Measurements from ENCODE around the gene OR2C3.
"Not testable (repeated sequence)": the region's sequence is repeated elsewhere in the genome, so short reads cannot be mapped to it uniquely, and the experiment has no call there.

Gene OR2C3

DNA sequence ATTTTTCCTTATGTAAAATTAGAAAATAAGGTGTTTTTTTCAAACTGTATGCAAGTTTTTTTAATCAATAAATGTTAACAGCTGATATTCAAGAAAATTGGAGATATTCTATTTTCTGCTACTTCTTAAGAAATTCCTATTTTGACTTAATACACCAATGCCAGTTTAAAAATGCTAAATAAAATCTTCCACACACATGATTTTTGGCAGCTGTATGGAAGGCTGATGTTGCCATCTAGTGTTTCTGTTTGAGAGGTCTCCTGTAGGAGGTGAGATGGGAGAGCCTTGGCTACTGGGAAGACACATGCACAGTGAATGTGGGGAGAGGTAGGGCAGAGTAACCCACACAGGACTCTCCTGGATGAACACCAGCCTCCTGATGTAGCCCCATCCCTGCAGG, 49.2 kb downstream of the OR2C3 start:
- no peak overlapping the region for H3K4me3 ChIP-seq (ENCODE audit: insufficient read depth, low read depth, low read length)
- H3K27ac ChIP-seq (ENCODE audit: insufficient read depth, low read depth, low read length, poor library complexity, severe bottlenecking): no peak overlapping the region
- no peaks in the 10 kb centered on the region for H3K9me3 ChIP-seq (ENCODE audit: control insufficient read depth, low read length)
- H3K36me3 ChIP-seq (ENCODE audit: control insufficient read depth, insufficient read depth, low read length): no peaks in the 10 kb centered on the region
- no peaks in the 10 kb centered on the region for H3K27me3 ChIP-seq (ENCODE audit: control insufficient read depth, insufficient read depth, low read length, poor library complexity, severe bottlenecking)
- no peaks in the 10 kb centered on the region for H3K4me1 ChIP-seq (ENCODE audit: control insufficient read depth, insufficient read depth, low read length)

GRCh38 chr1:247482747-247483146, 53.5 kb downstream of the OR2C3 start:
- no peaks in the 10 kb centered on the region for H3K36me3 ChIP-seq (ENCODE audit: control insufficient read depth, insufficient read depth, low read length)
- H3K27ac ChIP-seq (ENCODE audit: insufficient read depth, low read depth, low read length, poor library complexity, severe bottlenecking): no peak overlapping the region
- H3K9me3 ChIP-seq (ENCODE audit: control insufficient read depth, low read length): no peaks in the 10 kb centered on the region
- 100% methylated on average over 1 of the region's 1 CpG for WGBS, 2 experiments
- no peak overlapping the region for H3K4me3 ChIP-seq (ENCODE audit: insufficient read depth, low read depth, low read length)
- no peaks in the 10 kb centered on the region for H3K4me1 ChIP-seq (ENCODE audit: control insufficient read depth, insufficient read depth, low read length)
- no peaks in the 10 kb centered on the region for H3K27me3 ChIP-seq (ENCODE audit: control insufficient read depth, insufficient read depth, low read length, poor library complexity, severe bottlenecking)

GRCh38 chr1:247476328-247477058, 59.7 kb downstream of the OR2C3 start:
- H3K36me3 ChIP-seq (ENCODE audit: control insufficient read depth, insufficient read depth, low read length); H3K27me3 ChIP-seq (ENCODE audit: control insufficient read depth, insufficient read depth, low read length, poor library complexity, severe bottlenecking); H3K27ac ChIP-seq (ENCODE audit: insufficient read depth, low read depth, low read length, poor library complexity, severe bottlenecking); H3K9me3 ChIP-seq (ENCODE audit: control insufficient read depth, low read length); H3K4me1 ChIP-seq (ENCODE audit: control insufficient read depth, insufficient read depth, low read length); H3K4me3 ChIP-seq (ENCODE audit: insufficient read depth, low read depth, low read length): not testable (repeated sequence)
- 85 to 90% methylated on average over 4 to 5 of the region's 6 CpGs for WGBS, 2 experiments

DNA sequence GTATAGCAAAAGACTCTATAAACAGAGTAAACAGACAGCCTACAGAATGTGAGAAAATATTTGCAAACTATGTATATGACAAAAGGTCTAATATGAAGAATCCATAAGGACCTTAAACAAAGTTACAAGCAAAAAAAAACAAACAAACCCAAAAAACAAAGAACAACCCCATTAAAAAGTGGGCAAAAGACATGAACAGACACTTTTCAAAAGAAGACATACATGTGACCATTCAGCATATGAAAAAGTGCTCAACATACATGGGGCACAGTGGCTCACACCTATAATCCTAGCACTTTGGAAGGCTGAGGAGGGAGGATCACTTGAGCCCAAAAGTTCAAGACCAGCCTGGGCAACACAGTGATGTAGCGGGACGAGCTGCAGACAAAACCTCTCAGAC, 60.4 kb downstream of the OR2C3 start:
- Histone ChIP-seq H3K9me3 (ENCODE audit: control insufficient read depth, low read length) (no peaks in the 10 kb centered on the region), H3K27me3 (ENCODE audit: control insufficient read depth, insufficient read depth, low read length, poor library complexity, severe bottlenecking) (no peaks in the 10 kb centered on the region), H3K36me3 (ENCODE audit: control insufficient read depth, insufficient read depth, low read length) (no peaks in the 10 kb centered on the region), H3K4me3 (ENCODE audit: insufficient read depth, low read depth, low read length) (no peak overlapping the region), H3K27ac (ENCODE audit: insufficient read depth, low read depth, low read length, poor library complexity, severe bottlenecking) (no peak overlapping the region), H3K4me1 (ENCODE audit: control insufficient read depth, insufficient read depth, low read length) (no peaks in the 10 kb centered on the region)
- 93 to 95% methylated on average over 2 of the region's 2 CpGs for WGBS, 2 experiments
